ENCODE data around the gene GMEB1.
"Not testable (repeated sequence)": the region's sequence is repeated elsewhere in the genome, so short reads cannot be mapped to it uniquely, and the experiment has no call there.

The GMEB1 gene

DNA sequence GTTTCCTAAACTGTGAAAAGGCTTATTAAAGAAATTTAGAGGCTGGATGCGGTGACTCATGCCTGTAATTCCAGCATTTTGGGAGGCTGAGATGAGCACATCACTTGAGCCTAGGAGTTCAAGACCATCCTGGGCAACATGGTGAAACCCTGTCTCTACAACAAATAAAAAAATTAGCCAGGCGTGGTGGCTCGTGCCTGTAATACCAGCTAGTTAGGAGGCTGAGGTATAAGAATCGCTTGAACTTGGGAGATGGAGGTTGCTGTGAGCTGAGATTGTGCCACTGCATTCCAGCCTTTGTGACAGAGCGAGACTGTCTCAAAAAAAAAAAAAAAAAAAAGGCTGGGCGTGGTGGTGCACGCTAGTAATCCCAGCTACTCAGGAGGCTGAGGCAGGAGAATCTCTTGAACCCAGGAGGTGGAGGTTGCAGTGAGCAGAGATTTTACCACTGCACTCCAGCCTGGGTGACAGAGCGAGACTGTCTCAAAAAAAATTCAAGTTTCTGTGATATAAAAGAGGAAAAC is 82.2 kb downstream of the GMEB1 start:
- DNase-seq (ENCODE audit: low spot score), result not testable (repeated sequence)

DNA sequence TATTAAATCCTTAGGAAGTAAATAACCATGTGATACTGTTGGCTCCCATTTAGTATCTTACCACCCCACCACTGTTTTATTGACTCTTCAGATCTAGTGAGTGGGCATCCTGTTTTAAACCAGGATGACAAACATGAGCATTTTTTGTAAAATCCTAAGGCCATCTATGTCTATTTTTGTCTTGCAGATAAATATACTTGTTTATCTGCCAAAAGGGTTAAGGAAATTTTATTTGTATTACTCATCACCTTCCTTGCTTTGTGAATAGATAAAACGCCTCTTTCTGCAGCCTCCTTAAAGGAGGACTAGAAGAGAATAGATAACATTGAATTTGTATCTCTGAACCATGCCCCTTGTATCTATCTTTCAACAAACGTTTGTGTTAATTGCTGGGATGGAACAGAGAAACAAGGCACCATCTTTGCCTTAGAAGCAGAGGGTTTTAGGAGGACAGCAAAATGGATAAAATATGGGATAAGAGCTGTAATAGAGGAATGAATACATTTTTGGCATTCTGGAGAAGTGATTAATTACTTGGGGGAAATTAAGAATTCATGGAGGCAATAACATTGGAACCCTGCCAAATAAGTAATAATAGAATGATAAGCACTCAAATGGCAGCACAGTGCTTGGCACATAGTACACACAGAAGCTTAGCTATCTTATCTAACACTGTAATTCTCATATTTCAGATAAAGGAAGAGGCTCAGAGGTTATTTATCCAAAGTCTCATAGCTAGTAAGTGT is 82.9 kb downstream of the GMEB1 start:
- no peak for DNase-seq (ENCODE audit: low spot score)

DNA sequence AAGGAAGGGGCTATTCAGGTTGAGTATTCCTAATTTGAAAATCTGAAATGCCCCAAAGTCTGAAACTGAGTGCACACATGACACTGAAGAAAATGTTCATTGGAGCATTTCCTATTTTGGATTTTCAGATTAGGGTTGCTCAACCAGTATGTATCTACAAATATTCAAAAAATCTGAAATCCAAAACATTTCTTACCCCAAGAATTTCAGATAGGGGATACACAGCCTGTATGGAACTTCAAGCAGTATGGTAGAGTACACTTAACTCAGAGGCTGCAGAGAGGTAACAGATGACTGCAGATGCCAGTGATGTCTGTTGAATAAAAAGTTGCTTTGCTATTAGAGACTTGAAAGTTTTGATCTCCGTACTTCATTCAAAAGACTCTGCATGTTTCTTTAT is 87.1 kb downstream of the GMEB1 start:
- no peak for DNase-seq (ENCODE audit: low spot score)

DNA sequence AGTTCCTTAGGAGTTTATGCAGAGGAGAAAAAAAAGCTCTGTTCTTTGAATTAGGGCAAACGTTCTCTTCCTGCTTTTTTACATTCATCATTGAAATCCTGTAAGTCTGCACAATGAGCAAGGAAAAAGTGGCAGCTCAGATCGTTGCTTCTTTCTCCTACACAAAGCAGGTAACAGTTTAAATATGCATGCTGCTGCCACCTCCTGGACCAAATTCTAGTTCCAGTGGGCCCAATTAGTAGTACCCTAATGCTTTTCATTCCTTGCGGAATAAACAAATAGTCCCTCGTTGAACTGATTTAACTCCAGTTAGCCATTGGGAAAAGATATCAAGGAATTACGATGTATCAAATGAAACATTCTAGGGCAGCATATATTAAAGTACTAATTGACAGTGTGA is 88.3 kb downstream of the GMEB1 start:
- no peak for DNase-seq (ENCODE audit: low spot score)

DNA sequence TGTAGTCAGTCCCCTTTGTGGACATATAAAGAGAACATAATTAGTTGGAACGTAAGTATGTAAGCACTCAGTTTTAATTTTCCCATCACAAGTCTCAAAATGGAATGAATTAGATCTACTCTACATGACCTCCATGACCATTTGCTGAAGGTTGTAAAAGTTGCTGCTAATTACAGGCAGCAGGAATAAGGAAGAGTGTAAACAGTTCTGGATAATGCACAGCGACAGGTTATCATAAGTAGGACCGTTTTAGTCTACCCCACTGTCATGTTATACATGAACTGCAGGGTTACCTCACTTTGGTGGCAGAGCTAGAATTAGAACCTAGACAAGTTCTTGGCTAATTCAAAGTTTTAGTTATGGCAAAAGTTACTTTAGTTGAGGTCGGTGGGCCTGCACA is 89.8 kb downstream of the GMEB1 start:
- DNase-seq (ENCODE audit: low spot score), result no peak

DNA sequence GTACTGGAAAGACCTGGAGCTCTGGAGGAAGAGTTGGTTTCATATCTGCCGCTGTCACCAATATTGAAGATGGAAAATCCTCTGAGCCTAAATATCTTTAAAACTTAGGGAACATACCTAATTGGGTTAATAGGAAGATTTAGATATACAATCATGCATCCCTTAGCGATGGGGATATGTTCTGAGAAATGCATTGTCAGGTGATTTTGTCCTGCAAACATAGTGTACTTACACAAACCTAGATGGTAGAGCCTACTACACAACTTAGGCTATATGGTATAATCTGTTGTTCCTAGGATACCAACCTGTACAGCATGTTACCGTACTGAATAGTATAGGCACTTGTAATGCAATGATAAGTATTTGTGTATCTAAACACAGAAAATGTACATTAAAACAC is 90.7 kb downstream of the GMEB1 start:
- DNase-seq (ENCODE audit: low spot score), result no peak

DNA sequence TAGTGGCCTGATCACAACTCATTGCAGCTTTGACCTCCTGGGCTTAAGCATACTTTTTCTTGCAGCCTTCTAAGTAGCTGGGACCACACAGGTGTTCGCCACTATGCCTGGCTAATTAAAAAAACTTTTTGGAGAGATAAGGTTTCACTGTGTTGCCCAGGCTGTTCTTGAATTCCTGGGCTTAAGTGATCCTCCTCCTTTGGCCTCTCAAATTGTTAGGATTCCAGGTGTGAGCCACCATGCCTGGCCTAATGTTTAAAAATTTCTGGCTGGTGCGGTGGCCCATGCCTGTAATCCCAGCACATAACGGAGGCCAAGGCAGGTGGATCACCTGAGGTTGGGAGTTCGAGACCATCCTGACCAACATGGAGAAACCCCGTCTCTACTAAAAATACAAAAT is 92.6 kb downstream of the GMEB1 start:
- DNase-seq (ENCODE audit: low spot score), result no peak

DNA sequence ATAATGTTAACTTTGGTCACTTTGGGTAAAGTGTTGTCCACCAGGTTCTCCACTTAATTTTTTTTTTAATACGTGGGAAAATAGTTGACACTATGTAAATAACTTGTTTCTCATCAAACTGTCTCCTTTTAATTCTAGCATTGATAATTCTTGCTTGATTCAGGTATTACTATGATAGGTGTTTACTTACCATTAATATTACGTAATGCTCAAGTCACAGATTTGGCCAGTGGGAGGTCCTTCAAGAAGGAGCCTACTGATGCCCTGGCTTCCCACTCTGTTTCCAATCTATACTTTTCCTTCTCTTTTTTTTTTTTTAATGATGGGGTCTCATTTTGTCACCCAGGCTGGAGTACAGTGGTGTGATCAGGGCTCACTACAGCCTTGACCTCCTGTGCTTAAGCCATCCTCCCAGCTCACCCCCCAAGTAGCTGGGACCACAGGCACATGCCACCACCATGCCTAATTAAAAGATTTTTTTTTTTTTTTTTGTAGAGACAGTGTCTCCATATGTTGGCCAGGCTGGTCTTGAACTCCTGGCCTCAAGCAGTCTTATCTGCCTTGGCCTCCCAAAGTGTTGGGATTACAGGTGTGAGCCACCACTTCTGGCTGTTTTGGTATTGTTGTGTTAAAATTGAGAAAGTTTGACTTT is 98.1 kb downstream of the GMEB1 start:
- no peak for DNase-seq (ENCODE audit: low spot score)

Measured in D341Med (cell line).